K562 (cell line): ENCODE results near the gene MYO3B. TPM values are rescaled to one million over a fixed set of nuclear protein-coding genes. Genes with fewer than 3 reads are reported as not detected.

Experiments used
- CCNT2 ChIP-seq: IDR thresholded peaks from 2 replicates; pipeline ENCODE4 v1.6.1; 2011; ENCODE audit warnings: borderline replicate concordance, low read depth, mild to moderate bottlenecking, moderate library complexity, mixed read lengths, low read length; ENCODE audit not compliant: insufficient read length; ENCODE audit errors: extremely low read depth
- ESRRA ChIP-seq: fragments of 450-650 bp; IDR thresholded peaks from 2 replicates; pipeline ENCODE4 v1.6.1; 2014; ENCODE audit warnings: low read depth, mild to moderate bottlenecking, moderate library complexity, borderline replicate concordance
- GATAD2A ChIP-seq: fragments of 450-650 bp; IDR thresholded peaks from 2 replicates; pipeline ENCODE4 v1.6.1; 2017
- HLTF ChIP-seq: fragments of 450-650 bp; IDR thresholded peaks from 2 replicates; pipeline ENCODE4 v1.6.1; 2016
- HOXB6 ChIP-seq: fragments of 250-450 bp; sonication (Bioruptor Pico); IDR thresholded peaks from 2 replicates; pipeline ENCODE4 v1.5.1; 2022; ENCODE audit warnings: mild to moderate bottlenecking, borderline replicate concordance
- PRMT5 ChIP-seq: sonication (generic); formaldehyde crosslinking; IDR thresholded peaks from 2 replicates; pipeline ENCODE4 v1.5.0; 2020; ENCODE audit warnings: missing genetic modification reagents
- SMARCA5 ChIP-seq: fragments of 450-650 bp; IDR thresholded peaks from 2 replicates; pipeline ENCODE4 v1.6.1; 2016
- SREBF2 ChIP-seq: sonication (generic); formaldehyde crosslinking; IDR thresholded peaks from 2 replicates; pipeline ENCODE4 v1.4.0; 2020; ENCODE audit warnings: mild to moderate bottlenecking, missing genetic modification reagents
- ZBTB5 ChIP-seq: fragments of 450-650 bp; IDR thresholded peaks from 2 replicates; pipeline ENCODE4 v1.6.1; 2017; ENCODE audit warnings: antibody characterized with exemption
- ZNF707 ChIP-seq: fragments of 250-450 bp; sonication (Bioruptor Pico); conservative IDR thresholded peaks from 2 replicates; pipeline ENCODE4 v1.8.0; 2022; ENCODE audit warnings: inconsistent platforms, mild to moderate bottlenecking, moderate library complexity
- polyA plus RNA-seq, 8 experiments: library from polyadenylated mRNA; depleted of rRNA in 4 of 8; stranded (reverse) in 5 of 8; unstranded in 3 of 8; fragments of >200 nt; fragmentation: Nextera tagmentation in 2 of 8; fragmentation: Illumina TruSeq in 1 of 8; extraction: Ambion mirVana in 2 of 8; extraction: Trizol in 1 of 8; gene quantifications; 2 replicates each; pipeline versions ENCODE4 v1.2.1 to v1.2.3, GENCODE V29; 2011 to 2014; ENCODE audit warnings: inconsistent platforms in 1 of 8, missing spikeins in 1 of 8
- total RNA-seq, 7 experiments: library from RNA; depleted of rRNA in 6 of 7; stranded (reverse); fragments of >200 nt in 6 of 7; fragmentation: Illumina TruSeq in 2 of 7; extraction: Trizol in 2 of 7; gene quantifications; 2 replicates each; pipeline versions ENCODE4 v1.2.1 to v1.2.3, GENCODE V29; 2011 to 2021; ENCODE audit warnings: low replicate concordance in 1 of 7
- TF ChIP-seq, protein P1 (sequence below): fragments of 200-600 bp; sonication (generic); IDR thresholded peaks from one replicate; pipeline ENCODE4 v1.6.1; 2012; ENCODE audit warnings: mild to moderate bottlenecking, low read depth, low read length, inconsistent platforms

Gene MYO3B
- total and polyA plus RNA-seq, 9 of the 15 experiments (the other 6 are each of a cell fraction or from before 2014, with no cell fraction given) = 2.7 to 6.5 (median 3.6) TPM

- TF ChIP-seq, protein P1, sequence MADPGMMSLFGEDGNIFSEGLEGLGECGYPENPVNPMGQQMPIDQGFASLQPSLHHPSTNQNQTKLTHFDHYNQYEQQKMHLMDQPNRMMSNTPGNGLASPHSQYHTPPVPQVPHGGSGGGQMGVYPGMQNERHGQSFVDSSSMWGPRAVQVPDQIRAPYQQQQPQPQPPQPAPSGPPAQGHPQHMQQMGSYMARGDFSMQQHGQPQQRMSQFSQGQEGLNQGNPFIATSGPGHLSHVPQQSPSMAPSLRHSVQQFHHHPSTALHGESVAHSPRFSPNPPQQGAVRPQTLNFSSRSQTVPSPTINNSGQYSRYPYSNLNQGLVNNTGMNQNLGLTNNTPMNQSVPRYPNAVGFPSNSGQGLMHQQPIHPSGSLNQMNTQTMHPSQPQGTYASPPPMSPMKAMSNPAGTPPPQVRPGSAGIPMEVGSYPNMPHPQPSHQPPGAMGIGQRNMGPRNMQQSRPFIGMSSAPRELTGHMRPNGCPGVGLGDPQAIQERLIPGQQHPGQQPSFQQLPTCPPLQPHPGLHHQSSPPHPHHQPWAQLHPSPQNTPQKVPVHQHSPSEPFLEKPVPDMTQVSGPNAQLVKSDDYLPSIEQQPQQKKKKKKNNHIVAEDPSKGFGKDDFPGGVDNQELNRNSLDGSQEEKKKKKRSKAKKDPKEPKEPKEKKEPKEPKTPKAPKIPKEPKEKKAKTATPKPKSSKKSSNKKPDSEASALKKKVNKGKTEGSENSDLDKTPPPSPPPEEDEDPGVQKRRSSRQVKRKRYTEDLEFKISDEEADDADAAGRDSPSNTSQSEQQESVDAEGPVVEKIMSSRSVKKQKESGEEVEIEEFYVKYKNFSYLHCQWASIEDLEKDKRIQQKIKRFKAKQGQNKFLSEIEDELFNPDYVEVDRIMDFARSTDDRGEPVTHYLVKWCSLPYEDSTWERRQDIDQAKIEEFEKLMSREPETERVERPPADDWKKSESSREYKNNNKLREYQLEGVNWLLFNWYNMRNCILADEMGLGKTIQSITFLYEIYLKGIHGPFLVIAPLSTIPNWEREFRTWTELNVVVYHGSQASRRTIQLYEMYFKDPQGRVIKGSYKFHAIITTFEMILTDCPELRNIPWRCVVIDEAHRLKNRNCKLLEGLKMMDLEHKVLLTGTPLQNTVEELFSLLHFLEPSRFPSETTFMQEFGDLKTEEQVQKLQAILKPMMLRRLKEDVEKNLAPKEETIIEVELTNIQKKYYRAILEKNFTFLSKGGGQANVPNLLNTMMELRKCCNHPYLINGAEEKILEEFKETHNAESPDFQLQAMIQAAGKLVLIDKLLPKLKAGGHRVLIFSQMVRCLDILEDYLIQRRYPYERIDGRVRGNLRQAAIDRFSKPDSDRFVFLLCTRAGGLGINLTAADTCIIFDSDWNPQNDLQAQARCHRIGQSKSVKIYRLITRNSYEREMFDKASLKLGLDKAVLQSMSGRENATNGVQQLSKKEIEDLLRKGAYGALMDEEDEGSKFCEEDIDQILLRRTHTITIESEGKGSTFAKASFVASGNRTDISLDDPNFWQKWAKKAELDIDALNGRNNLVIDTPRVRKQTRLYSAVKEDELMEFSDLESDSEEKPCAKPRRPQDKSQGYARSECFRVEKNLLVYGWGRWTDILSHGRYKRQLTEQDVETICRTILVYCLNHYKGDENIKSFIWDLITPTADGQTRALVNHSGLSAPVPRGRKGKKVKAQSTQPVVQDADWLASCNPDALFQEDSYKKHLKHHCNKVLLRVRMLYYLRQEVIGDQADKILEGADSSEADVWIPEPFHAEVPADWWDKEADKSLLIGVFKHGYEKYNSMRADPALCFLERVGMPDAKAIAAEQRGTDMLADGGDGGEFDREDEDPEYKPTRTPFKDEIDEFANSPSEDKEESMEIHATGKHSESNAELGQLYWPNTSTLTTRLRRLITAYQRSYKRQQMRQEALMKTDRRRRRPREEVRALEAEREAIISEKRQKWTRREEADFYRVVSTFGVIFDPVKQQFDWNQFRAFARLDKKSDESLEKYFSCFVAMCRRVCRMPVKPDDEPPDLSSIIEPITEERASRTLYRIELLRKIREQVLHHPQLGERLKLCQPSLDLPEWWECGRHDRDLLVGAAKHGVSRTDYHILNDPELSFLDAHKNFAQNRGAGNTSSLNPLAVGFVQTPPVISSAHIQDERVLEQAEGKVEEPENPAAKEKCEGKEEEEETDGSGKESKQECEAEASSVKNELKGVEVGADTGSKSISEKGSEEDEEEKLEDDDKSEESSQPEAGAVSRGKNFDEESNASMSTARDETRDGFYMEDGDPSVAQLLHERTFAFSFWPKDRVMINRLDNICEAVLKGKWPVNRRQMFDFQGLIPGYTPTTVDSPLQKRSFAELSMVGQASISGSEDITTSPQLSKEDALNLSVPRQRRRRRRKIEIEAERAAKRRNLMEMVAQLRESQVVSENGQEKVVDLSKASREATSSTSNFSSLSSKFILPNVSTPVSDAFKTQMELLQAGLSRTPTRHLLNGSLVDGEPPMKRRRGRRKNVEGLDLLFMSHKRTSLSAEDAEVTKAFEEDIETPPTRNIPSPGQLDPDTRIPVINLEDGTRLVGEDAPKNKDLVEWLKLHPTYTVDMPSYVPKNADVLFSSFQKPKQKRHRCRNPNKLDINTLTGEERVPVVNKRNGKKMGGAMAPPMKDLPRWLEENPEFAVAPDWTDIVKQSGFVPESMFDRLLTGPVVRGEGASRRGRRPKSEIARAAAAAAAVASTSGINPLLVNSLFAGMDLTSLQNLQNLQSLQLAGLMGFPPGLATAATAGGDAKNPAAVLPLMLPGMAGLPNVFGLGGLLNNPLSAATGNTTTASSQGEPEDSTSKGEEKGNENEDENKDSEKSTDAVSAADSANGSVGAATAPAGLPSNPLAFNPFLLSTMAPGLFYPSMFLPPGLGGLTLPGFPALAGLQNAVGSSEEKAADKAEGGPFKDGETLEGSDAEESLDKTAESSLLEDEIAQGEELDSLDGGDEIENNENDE = no peak
- TF ChIP-seq HOXB6 (CRISPR knock-in tag) = no peak
- no peak for TF ChIP-seq SMARCA5
- no peak for TF ChIP-seq SREBF2 (CRISPR knock-in tag)
- no peak for TF ChIP-seq ZNF707 (CRISPR knock-in tag)
- TF ChIP-seq ZBTB5 = no peak
- TF ChIP-seq HLTF = no peak
- TF ChIP-seq PRMT5 (CRISPR knock-in tag) = no peak
- peak; percentile 33 for TF ChIP-seq CCNT2
- no peak for TF ChIP-seq GATAD2A
- no peak for TF ChIP-seq ESRRA
Measured at GRCh38 chr2:170345607-170346006, 167.7 kb downstream of the MYO3B start (continued).
